K562 (cell line): ENCODE measurements around the gene IGFBPL1. TPM values are rescaled to one million over a fixed set of nuclear protein-coding genes. Genes with fewer than 3 reads are reported as not detected.

Experiments
- ATAC-seq: fragments of 200-7000 bp; cut with Tn5 transposase; 3 replicates; pipeline ENCODE4 v1.9.1; 2020; ENCODE audit warnings: moderate library complexity
- BruUV-seq: library from RNA; stranded (reverse); fragments of 400-500 nt; replicated peaks from 2 replicates; lab custom pipeline; 2021; lab: Mats Ljungman, UMichigan
- CTCF ChIA-PET: fragments of 300-600 bp; formaldehyde crosslinking; extraction: SDS; loops from one replicate; lab custom pipeline; 2021; ENCODE audit warnings: low intra/inter-chr PET ratio; lab: Yijun Ruan, JAX
- POLR2A ChIA-PET: fragments of 300-600, 350-650 bp; sonication (Branson Sonifier 250); formaldehyde crosslinking; extraction: SDS; loops from one replicate; lab custom pipeline; 2021; ENCODE audit warnings: antibody characterized with exemption, inconsistent platforms; lab: Yijun Ruan, JAX
- DNase-seq, 4 experiments: peaks; one replicate each; pipeline versions ENCODE4 v3.0.0 to v3.0.0-alpha.2; 2011 to 2018; ENCODE audit warnings: low spot score in 3 of 4, mixed read lengths in 3 of 4; ENCODE audit errors: extremely low read depth in 1 of 4
- FAIRE-seq: peaks from 2 replicates; lab custom pipeline; 2011; peaks lifted over from hg19 to GRCh38; lab: Jason Lieb, UNC
- H2AFZ ChIP-seq: 2 replicates; pipeline ENCODE4 v1.6.0; 2011; ENCODE audit warnings: low read depth, low read length, control low read depth, inconsistent platforms
- H3K27ac ChIP-seq: fragments of 200-600 bp; 3 replicates; pipeline ENCODE4 v1.8.0; 2011; ENCODE audit warnings: low read depth, mild to moderate bottlenecking, control low read depth, inconsistent platforms, low read length, moderate library complexity, mixed read lengths; ENCODE audit errors: extremely low read depth
- H3K27me3 ChIP-seq, 2 experiments: fragments of 300-600 bp in 1 of 2; 2 replicates in 1 of 2; 3 replicates in 1 of 2; pipeline versions ENCODE4 v1.6.0 to v1.8.0; 2011; ENCODE audit warnings: inconsistent platforms in 2 of 2, low read length in 2 of 2, mild to moderate bottlenecking in 1 of 2, mixed read lengths in 1 of 2, moderate library complexity in 1 of 2; ENCODE audit not compliant: control insufficient read depth in 2 of 2, insufficient read depth in 2 of 2
- H3K36me3 ChIP-seq: fragments of 300-600 bp; 3 replicates; pipeline ENCODE4 v1.8.0; 2011; ENCODE audit warnings: mild to moderate bottlenecking, low read length, inconsistent platforms; ENCODE audit not compliant: control insufficient read depth, insufficient read depth
- H3K4me1 ChIP-seq, 2 experiments: fragments of 200-600 bp in 1 of 2; replicated peaks in 1 of 2; 2 replicates in 1 of 2; 3 replicates in 1 of 2; pipeline versions ENCODE4 v1.5.1 to v1.8.0; 2011; ENCODE audit warnings: inconsistent platforms in 2 of 2, low read length in 2 of 2, mild to moderate bottlenecking in 1 of 2, mixed read lengths in 1 of 2, moderate library complexity in 1 of 2; ENCODE audit not compliant: control insufficient read depth in 2 of 2, insufficient read depth in 2 of 2
- H3K4me2 ChIP-seq: 2 replicates; pipeline ENCODE4 v1.6.1; 2011; ENCODE audit warnings: low read length, control low read depth, inconsistent platforms, mixed read lengths; ENCODE audit not compliant: insufficient read depth
- H3K4me3 ChIP-seq: fragments of 200-600 bp; sonication (generic), shearing (Covaris generic); 2 replicates; pipeline ENCODE4 v1.5.1; 2016; ENCODE audit warnings: control low read depth, inconsistent platforms
- H3K79me2 ChIP-seq: fragments of 200-600 bp; 3 replicates; pipeline ENCODE4 v1.8.0; 2011; ENCODE audit warnings: low read length, inconsistent platforms; ENCODE audit not compliant: control insufficient read depth, insufficient read depth
- H3K9ac ChIP-seq, 2 experiments: 2 replicates each; pipeline versions ENCODE4 v1.6.0 to v1.6.1; 2011; ENCODE audit warnings: low read depth in 2 of 2, low read length in 2 of 2, control low read depth in 1 of 2, inconsistent platforms in 1 of 2, mild to moderate bottlenecking in 1 of 2, mixed read lengths in 1 of 2; ENCODE audit not compliant: insufficient read depth in 1 of 2
- H3K9me1 ChIP-seq: one replicate; pipeline ENCODE4 v1.6.0; 2011; ENCODE audit warnings: inconsistent platforms, mild to moderate bottlenecking, low read length, moderate library complexity; ENCODE audit not compliant: control insufficient read depth, insufficient read depth
- H3K9me3 ChIP-seq: replicated peaks from 2 replicates; pipeline ENCODE4 v1.5.1; 2011; ENCODE audit warnings: low read depth, low read length, inconsistent platforms; ENCODE audit not compliant: control insufficient read depth, insufficient read depth
- H4K20me1 ChIP-seq: replicated peaks from 2 replicates; pipeline ENCODE4 v1.6.1; 2011; ENCODE audit warnings: low read length, inconsistent platforms, mixed read lengths; ENCODE audit not compliant: control insufficient read depth, insufficient read depth
- E2F3 ChIP-seq: fragments of 250-450 bp; sonication (Bioruptor Pico); IDR thresholded peaks from 2 replicates; pipeline ENCODE4 v1.4.0; 2020; ENCODE audit warnings: mild to moderate bottlenecking
- HDAC1 ChIP-seq, 2 experiments: fragments of 450-650 bp; IDR thresholded peaks; 2 replicates each; pipeline ENCODE4 v1.6.1; 2016 to 2017; ENCODE audit warnings: inconsistent platforms in 1 of 2, mild to moderate bottlenecking in 1 of 2, moderate library complexity in 1 of 2
- MECOM ChIP-seq: fragments of 250-450 bp; sonication (Bioruptor Pico); IDR thresholded peaks from 2 replicates; pipeline ENCODE4 v1.8.0; 2022; ENCODE audit warnings: inconsistent platforms
- SMAD3 ChIP-seq: fragments of 450-650 bp; formaldehyde crosslinking; conservative IDR thresholded peaks from 2 replicates; pipeline ENCODE4 v1.4.0; 2020; ENCODE audit warnings: mild to moderate bottlenecking
- ZNF212 ChIP-seq: fragments of 450-650 bp; formaldehyde crosslinking; IDR thresholded peaks from 2 replicates; pipeline ENCODE4 v1.4.0; 2020; ENCODE audit warnings: mild to moderate bottlenecking
- WGBS: fragments of 100-300 bp; shearing (Covaris generic); methylation state at CpG from one replicate; pipeline ENCODE4 v1.1.6; 2016; ENCODE audit warnings: low coverage, mixed read lengths; ENCODE audit not compliant: insufficient coverage; ENCODE audit errors: missing lambda C conversion rate; 5-methylcytosine and 5-hydroxymethylcytosine counted together
- in situ Hi-C: fragments of 300-500 bp; cut with MboI; formaldehyde crosslinking; loops from 4 replicates; pipeline ENCODE4 v1.15.0; 2018; ENCODE audit warnings: inconsistent platforms, mixed read lengths
- intact Hi-C: fragments of 100-400 bp; cut with micrococcal nuclease; formaldehyde crosslinking; loops from 2 replicates; pipeline ENCODE4 v1.14.2; 2022
- polyA plus RNA-seq, 8 experiments: library from polyadenylated mRNA; depleted of rRNA in 4 of 8; stranded (reverse) in 5 of 8; unstranded in 3 of 8; fragments of >200 nt; fragmentation: Nextera tagmentation in 2 of 8; fragmentation: Illumina TruSeq in 1 of 8; extraction: Ambion mirVana in 2 of 8; extraction: Trizol in 1 of 8; gene quantifications; 2 replicates each; pipeline versions ENCODE4 v1.2.1 to v1.2.3, GENCODE V29; 2011 to 2014; ENCODE audit warnings: inconsistent platforms in 1 of 8, missing spikeins in 1 of 8
- total RNA-seq, 7 experiments: library from RNA; depleted of rRNA in 6 of 7; stranded (reverse); fragments of >200 nt in 6 of 7; fragmentation: Illumina TruSeq in 2 of 7; extraction: Trizol in 2 of 7; gene quantifications; 2 replicates each; pipeline versions ENCODE4 v1.2.1 to v1.2.3, GENCODE V29; 2011 to 2021; ENCODE audit warnings: low replicate concordance in 1 of 7

Gene IGFBPL1
- total and polyA plus RNA-seq, 9 of the 15 experiments (the other 6 are each of a cell fraction or from before 2014, with no cell fraction given): not detected

- TF ChIP-seq HDAC1 (IDR thresholded peaks at IDR 0.05) (no peak), MECOM (CRISPR knock-in tag) (no peak)
- TF ChIP-seq, all 486 proteins: peak for 0
Measured at GRCh38 chr9:38408719-38409118, 15.5 kb downstream of the IGFBPL1 start (continued).

GRCh38 chr9:38406476-38407186 is 17.6 kb downstream of the IGFBPL1 start:
- no peaks in the 10 kb centered on the region for H3K9me3 ChIP-seq

More at GRCh38 chr9:38406476-38407186, 17.6 kb downstream of the IGFBPL1 start:
- no TSS peak for BruUV-seq
- no peaks in the 10 kb centered on the region for H3K36me3 ChIP-seq
- DNase-seq: no peak
- H3K4me2 ChIP-seq: no peak overlapping the region
- H4K20me1 ChIP-seq: peaks cover 10% of the 10 kb centered on the region; the same call in 1 of the 2 replicates
- H3K79me2 ChIP-seq: no peaks in the 10 kb centered on the region
- no peak for ATAC-seq
- FAIRE-seq: no peak
- in situ Hi-C loops (no loop called here), intact Hi-C loops (loop anchor here (5.0 kb wide), 1 partner anchor 479 kb away; no protein-coding TSS in a partner anchor)
- ChIA-PET POLR2A (no interaction called here), CTCF (interaction anchor here (0.8 kb wide), 1 partner anchor 35 kb away, joined by 4 read pairs; no protein-coding TSS in a partner anchor)
- no peak overlapping the region for H3K4me3 ChIP-seq
- H3K9me1 ChIP-seq: no peaks in the 10 kb centered on the region
- no peak overlapping the region for H3K27ac ChIP-seq
- H3K4me1 ChIP-seq: no peaks in the 10 kb centered on the region
- no peak overlapping the region for H3K9ac ChIP-seq
- WGBS: 1% methylated on average over 8 of the region's 9 CpGs
- TF ChIP-seq E2F3 (no peak), ZNF212 (no peak), SMAD3 (CRISPR knock-in tag) (no peak)
- H2AFZ ChIP-seq: no peak overlapping the region
- peaks cover 57 to 72% of the 10 kb centered on the region in 2 experiments for H3K27me3 ChIP-seq
